PFSK-1 (cell line): ENCODE data around the gene LRRC4C.

ENCODE experiments used
- FOXP2 ChIP-seq: optimal IDR thresholded peaks from 2 replicates; pipeline ENCODE3; 2011; ENCODE audit warnings: borderline replicate concordance, control low read depth, inconsistent platforms; ENCODE audit not compliant: insufficient read depth; ENCODE audit errors: extremely low read length, extremely low read depth
- POLR2AphosphoS5 ChIP-seq: IDR thresholded peaks from 2 replicates; pipeline ENCODE4 v1.6.1; 2012; ENCODE audit warnings: low read depth, mild to moderate bottlenecking, control low read depth, low read length, moderate library complexity
- SIN3A ChIP-seq: IDR thresholded peaks from 2 replicates; pipeline ENCODE4 v1.6.1; 2012; ENCODE audit warnings: mild to moderate bottlenecking, low read length, moderate library complexity, borderline replicate concordance; ENCODE audit not compliant: insufficient read depth
- TAF1 ChIP-seq: IDR thresholded peaks from 2 replicates; pipeline ENCODE4 v1.6.1; 2012; ENCODE audit warnings: low read length, control low read depth, borderline replicate concordance; ENCODE audit not compliant: insufficient read depth
- TF ChIP-seq, protein P1 (sequence below), 2 experiments: IDR thresholded peaks; 2 replicates each; pipeline versions ENCODE4 v1.6.1 to v1.8.0; 2011 to 2012; ENCODE audit warnings: low read depth in 2 of 2, low read length in 2 of 2, control low read depth in 1 of 2, inconsistent platforms in 1 of 2, mild to moderate bottlenecking in 1 of 2, moderate library complexity in 1 of 2; ENCODE audit not compliant: insufficient read depth in 1 of 2

Gene LRRC4C

GRCh38 chr11:41306431-41306830 lies 153.0 kb downstream of the LRRC4C start:
- TF ChIP-seq, protein P1, sequence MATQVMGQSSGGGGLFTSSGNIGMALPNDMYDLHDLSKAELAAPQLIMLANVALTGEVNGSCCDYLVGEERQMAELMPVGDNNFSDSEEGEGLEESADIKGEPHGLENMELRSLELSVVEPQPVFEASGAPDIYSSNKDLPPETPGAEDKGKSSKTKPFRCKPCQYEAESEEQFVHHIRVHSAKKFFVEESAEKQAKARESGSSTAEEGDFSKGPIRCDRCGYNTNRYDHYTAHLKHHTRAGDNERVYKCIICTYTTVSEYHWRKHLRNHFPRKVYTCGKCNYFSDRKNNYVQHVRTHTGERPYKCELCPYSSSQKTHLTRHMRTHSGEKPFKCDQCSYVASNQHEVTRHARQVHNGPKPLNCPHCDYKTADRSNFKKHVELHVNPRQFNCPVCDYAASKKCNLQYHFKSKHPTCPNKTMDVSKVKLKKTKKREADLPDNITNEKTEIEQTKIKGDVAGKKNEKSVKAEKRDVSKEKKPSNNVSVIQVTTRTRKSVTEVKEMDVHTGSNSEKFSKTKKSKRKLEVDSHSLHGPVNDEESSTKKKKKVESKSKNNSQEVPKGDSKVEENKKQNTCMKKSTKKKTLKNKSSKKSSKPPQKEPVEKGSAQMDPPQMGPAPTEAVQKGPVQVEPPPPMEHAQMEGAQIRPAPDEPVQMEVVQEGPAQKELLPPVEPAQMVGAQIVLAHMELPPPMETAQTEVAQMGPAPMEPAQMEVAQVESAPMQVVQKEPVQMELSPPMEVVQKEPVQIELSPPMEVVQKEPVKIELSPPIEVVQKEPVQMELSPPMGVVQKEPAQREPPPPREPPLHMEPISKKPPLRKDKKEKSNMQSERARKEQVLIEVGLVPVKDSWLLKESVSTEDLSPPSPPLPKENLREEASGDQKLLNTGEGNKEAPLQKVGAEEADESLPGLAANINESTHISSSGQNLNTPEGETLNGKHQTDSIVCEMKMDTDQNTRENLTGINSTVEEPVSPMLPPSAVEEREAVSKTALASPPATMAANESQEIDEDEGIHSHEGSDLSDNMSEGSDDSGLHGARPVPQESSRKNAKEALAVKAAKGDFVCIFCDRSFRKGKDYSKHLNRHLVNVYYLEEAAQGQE (IDR thresholded peaks at IDR 0.05; ENCODE audit: insufficient read depth in 1 of 2, low read depth in 2 of 2, low read length in 2 of 2): no peak
- TF ChIP-seq POLR2AphosphoS5 (no peak), TAF1 (no peak), FOXP2 (no peak), SIN3A (no peak)

- TF ChIP-seq, protein P1 (IDR thresholded peaks at IDR 0.05; ENCODE audit: insufficient read depth in 1 of 2, low read depth in 2 of 2, low read length in 2 of 2): no peak
- TF ChIP-seq POLR2AphosphoS5 (no peak), SIN3A (no peak), TAF1 (no peak), FOXP2 (no peak)
These were observed 158.4 kb downstream of the LRRC4C start for GRCh38 chr11:41301023-41301422.

- TF ChIP-seq TAF1 (no peak), FOXP2 (no peak)
- TF ChIP-seq, protein P1 (IDR thresholded peaks at IDR 0.05; ENCODE audit: insufficient read depth in 1 of 2, low read depth in 2 of 2, low read length in 2 of 2): no peak
These were observed 170.0 kb downstream of the LRRC4C start for GRCh38 chr11:41289408-41289807.

DNA sequence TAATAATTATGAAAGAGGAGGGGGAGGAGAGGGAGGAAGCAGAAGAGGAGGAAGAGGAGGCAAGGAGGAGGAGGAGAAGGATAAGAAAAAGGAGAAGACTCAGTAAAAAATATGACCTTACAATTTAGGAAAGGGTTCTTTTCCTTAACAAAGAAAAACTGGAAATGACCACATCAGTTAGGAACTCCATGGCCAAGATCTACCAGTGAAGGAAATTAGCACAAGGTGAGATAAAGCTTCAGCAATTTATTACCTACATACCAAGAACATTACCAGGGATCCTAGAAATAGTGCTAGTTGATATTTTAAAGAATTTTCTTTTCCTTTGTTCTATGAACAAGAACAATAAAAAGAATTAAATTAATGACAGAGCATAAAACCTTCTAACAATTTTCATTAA lies 172.7 kb downstream of the LRRC4C start:
- no peak for TF ChIP-seq FOXP2

GRCh38 chr11:41284354-41284753 lies 175.1 kb downstream of the LRRC4C start:
- TF ChIP-seq TAF1 (no peak), SIN3A (no peak), POLR2AphosphoS5 (no peak), FOXP2 (no peak)
- TF ChIP-seq, protein P1 (IDR thresholded peaks at IDR 0.05; ENCODE audit: insufficient read depth in 1 of 2, low read depth in 2 of 2, low read length in 2 of 2): no peak
